ENCODE data around the gene PRKCB. TPM values are rescaled to one million over a fixed set of nuclear protein-coding genes. Genes with fewer than 3 reads are reported as not detected.

Gene PRKCB
- total RNA-seq, 6 experiments from 2014 or later = not detected

- DNase-seq = no peak
- TF ChIP-seq CTCF (IDR thresholded peaks at IDR 0.05) = no peak
- Mint-ChIP-seq H3K27ac (no peak overlapping the region), H3K36me3 (ENCODE audit: low read depth) (no peaks in the 10 kb centered on the region), H3K4me1 (ENCODE audit: low read depth) (no peaks in the 10 kb centered on the region), H3K4me3 (no peak overlapping the region), H3K27me3 (ENCODE audit: insufficient read depth) (peaks cover 10% of the 10 kb centered on the region), H3K9me3 (no peaks in the 10 kb centered on the region)
Observed at GRCh38 chr16:24046442-24046841, 210.7 kb downstream of the PRKCB start.

GRCh38 chr16:24049113-24049512, 213.3 kb downstream of the PRKCB start:
- TF ChIP-seq CTCF (IDR thresholded peaks at IDR 0.05) = no peak
- DNase-seq = no peak
- Mint-ChIP-seq H3K27ac (no peak overlapping the region), H3K4me1 (ENCODE audit: low read depth) (no peaks in the 10 kb centered on the region), H3K9me3 (no peaks in the 10 kb centered on the region), H3K36me3 (ENCODE audit: low read depth) (no peaks in the 10 kb centered on the region), H3K27me3 (ENCODE audit: insufficient read depth) (peaks cover 10% of the 10 kb centered on the region), H3K4me3 (no peak overlapping the region)

- Mint-ChIP-seq H3K36me3 (ENCODE audit: low read depth) (no peaks in the 10 kb centered on the region), H3K27me3 (ENCODE audit: insufficient read depth) (peaks cover 10% of the 10 kb centered on the region)
Observed at GRCh38 chr16:24051125-24051524, 215.3 kb downstream of the PRKCB start.

GRCh38 chr16:24052329-24053098, 216.7 kb downstream of the PRKCB start:
- Mint-ChIP-seq H3K9me3 (no peaks in the 10 kb centered on the region), H3K27ac (no peak overlapping the region), H3K36me3 (ENCODE audit: low read depth) (no peaks in the 10 kb centered on the region), H3K4me3 (no peak overlapping the region), H3K4me1 (ENCODE audit: low read depth) (no peaks in the 10 kb centered on the region), H3K27me3 (ENCODE audit: insufficient read depth) (peaks cover 10% of the 10 kb centered on the region)
- no peak for TF ChIP-seq CTCF (IDR thresholded peaks at IDR 0.05)
- no peak for DNase-seq

More at GRCh38 chr16:24051125-24051524, 215.3 kb downstream of the PRKCB start:
- no peaks in the 10 kb centered on the region for H3K9me3 Mint-ChIP-seq
- no peak for TF ChIP-seq CTCF (IDR thresholded peaks at IDR 0.05)
- no peak overlapping the region for H3K4me3 Mint-ChIP-seq
- DNase-seq = no peak
- no peak overlapping the region for H3K27ac Mint-ChIP-seq
- no peaks in the 10 kb centered on the region for H3K4me1 Mint-ChIP-seq (ENCODE audit: low read depth)

- no peak for TF ChIP-seq CTCF (IDR thresholded peaks at IDR 0.05)
- H3K9me3 Mint-ChIP-seq = no peaks in the 10 kb centered on the region
- H3K27ac Mint-ChIP-seq = no peak overlapping the region
- no peaks in the 10 kb centered on the region for H3K36me3 Mint-ChIP-seq (ENCODE audit: low read depth)
- no peaks in the 10 kb centered on the region for H3K4me1 Mint-ChIP-seq (ENCODE audit: low read depth)
- H3K4me3 Mint-ChIP-seq = no peak overlapping the region
- no peak for DNase-seq
- peaks cover 5% of the 10 kb centered on the region for H3K27me3 Mint-ChIP-seq (ENCODE audit: insufficient read depth)
Observed at GRCh38 chr16:24053099-24053946, 217.5 kb downstream of the PRKCB start.
